ENCODE results near the gene KRT71. TPM values are rescaled to one million over a fixed set of nuclear protein-coding genes. Genes with fewer than 3 reads are reported as not detected.
"Not testable (repeated sequence)": the region's sequence is repeated elsewhere in the genome, so short reads cannot be mapped to it uniquely, and the experiment has no call there.

Gene KRT71
- total RNA-seq, 2 experiments from 2014 or later: not detected

DNA sequence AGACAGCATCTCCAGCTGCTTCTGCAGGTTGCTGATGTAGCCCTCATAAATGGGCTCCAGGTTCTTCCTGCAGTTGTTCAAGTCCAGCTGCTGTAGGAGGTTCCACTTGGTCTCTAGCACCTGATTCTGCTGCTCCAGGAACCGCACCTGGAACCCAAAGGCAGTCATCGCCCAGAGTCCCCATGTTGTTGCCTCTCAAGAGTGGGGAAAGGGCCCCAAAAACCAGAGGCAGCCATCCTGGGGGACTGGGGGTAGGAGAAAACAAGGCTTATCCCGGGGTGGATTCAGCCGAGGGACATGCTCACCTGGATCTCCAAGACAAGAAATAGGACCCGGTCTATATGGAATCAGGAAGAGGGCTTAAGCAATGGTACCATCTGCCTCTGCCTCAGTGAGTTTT, 46.0 kb upstream of the KRT71 start:
- no peaks in the 10 kb centered on the region for H3K36me3 ChIP-seq (ENCODE audit: insufficient read depth, low read length)
- H3K4me1 ChIP-seq (ENCODE audit: insufficient read depth, low read length, poor library complexity, severe bottlenecking): no peaks in the 10 kb centered on the region
- TF ChIP-seq EZH2phosphoT487 (IDR thresholded peaks at IDR 0.05; ENCODE audit: borderline replicate concordance, low read depth, low read length): no peak
- TF ChIP-seq, protein P1, sequence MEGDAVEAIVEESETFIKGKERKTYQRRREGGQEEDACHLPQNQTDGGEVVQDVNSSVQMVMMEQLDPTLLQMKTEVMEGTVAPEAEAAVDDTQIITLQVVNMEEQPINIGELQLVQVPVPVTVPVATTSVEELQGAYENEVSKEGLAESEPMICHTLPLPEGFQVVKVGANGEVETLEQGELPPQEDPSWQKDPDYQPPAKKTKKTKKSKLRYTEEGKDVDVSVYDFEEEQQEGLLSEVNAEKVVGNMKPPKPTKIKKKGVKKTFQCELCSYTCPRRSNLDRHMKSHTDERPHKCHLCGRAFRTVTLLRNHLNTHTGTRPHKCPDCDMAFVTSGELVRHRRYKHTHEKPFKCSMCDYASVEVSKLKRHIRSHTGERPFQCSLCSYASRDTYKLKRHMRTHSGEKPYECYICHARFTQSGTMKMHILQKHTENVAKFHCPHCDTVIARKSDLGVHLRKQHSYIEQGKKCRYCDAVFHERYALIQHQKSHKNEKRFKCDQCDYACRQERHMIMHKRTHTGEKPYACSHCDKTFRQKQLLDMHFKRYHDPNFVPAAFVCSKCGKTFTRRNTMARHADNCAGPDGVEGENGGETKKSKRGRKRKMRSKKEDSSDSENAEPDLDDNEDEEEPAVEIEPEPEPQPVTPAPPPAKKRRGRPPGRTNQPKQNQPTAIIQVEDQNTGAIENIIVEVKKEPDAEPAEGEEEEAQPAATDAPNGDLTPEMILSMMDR (conservative IDR thresholded peaks at IDR 0.05; ENCODE audit: low read length): no peak
- H3K9me2 ChIP-seq (ENCODE audit: insufficient read depth, low read length): no peaks in the 10 kb centered on the region
- CTCF ChIA-PET (ENCODE audit: unreplicated experiment): no interaction called here
- no peak overlapping the region for H3K27ac ChIP-seq (ENCODE audit: low read depth, low read length, poor library complexity, severe bottlenecking)
- no peaks in the 10 kb centered on the region for H3K9me3 ChIP-seq (ENCODE audit: low read length)
- POLR2A ChIA-PET: no interaction called here
- no peak overlapping the region for H3K4me3 ChIP-seq (ENCODE audit: low read depth, low read length, poor library complexity, severe bottlenecking)
- no peaks in the 10 kb centered on the region for H4K20me1 ChIP-seq (ENCODE audit: insufficient read depth, low read length)
- intact Hi-C loops (cut with micrococcal nuclease; ENCODE audit: unreplicated experiment): no loop called here
- no peak overlapping the region for H2AFZ ChIP-seq (ENCODE audit: low read length)
- no peaks in the 10 kb centered on the region for H3K79me2 ChIP-seq (ENCODE audit: insufficient read depth, low read depth, low read length)
- BruUV-seq (replicated peaks): no TSS peak
- no peak overlapping the region for H3K4me2 ChIP-seq (ENCODE audit: low read length)
- DNase-seq (ENCODE audit: low spot score): no peak

DNA sequence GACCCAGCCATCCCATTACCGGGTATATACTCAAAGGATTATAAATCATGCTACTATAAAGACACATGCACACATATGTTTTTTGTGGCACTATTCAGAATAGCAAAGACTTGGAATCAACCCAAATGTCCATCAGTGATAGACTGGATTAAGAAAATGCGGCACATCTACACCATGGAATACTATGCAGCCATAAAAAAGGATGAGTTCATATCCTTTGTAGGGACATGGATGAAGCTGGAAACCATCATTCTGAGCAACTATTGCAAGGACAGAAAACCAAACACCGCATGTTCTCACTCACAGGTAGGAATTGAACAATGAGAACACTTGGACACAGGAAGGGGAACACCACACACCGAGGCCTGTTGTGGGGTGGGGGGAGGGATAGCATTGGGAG, 41.3 kb upstream of the KRT71 start:
- CTCF ChIA-PET (ENCODE audit: unreplicated experiment); H3K9me3 ChIP-seq (ENCODE audit: low read length); H3K79me2 ChIP-seq (ENCODE audit: insufficient read depth, low read depth, low read length); H3K4me2 ChIP-seq (ENCODE audit: low read length); H3K9me2 ChIP-seq (ENCODE audit: insufficient read depth, low read length); BruUV-seq (replicated peaks); intact Hi-C loops (cut with micrococcal nuclease; ENCODE audit: unreplicated experiment); H3K4me3 ChIP-seq (ENCODE audit: low read depth, low read length, poor library complexity, severe bottlenecking); DNase-seq (ENCODE audit: low spot score); H4K20me1 ChIP-seq (ENCODE audit: insufficient read depth, low read length); H2AFZ ChIP-seq (ENCODE audit: low read length); POLR2A ChIA-PET; H3K27ac ChIP-seq (ENCODE audit: low read depth, low read length, poor library complexity, severe bottlenecking); H3K4me1 ChIP-seq (ENCODE audit: insufficient read depth, low read length, poor library complexity, severe bottlenecking); H3K36me3 ChIP-seq (ENCODE audit: insufficient read depth, low read length): not testable (repeated sequence)

DNA sequence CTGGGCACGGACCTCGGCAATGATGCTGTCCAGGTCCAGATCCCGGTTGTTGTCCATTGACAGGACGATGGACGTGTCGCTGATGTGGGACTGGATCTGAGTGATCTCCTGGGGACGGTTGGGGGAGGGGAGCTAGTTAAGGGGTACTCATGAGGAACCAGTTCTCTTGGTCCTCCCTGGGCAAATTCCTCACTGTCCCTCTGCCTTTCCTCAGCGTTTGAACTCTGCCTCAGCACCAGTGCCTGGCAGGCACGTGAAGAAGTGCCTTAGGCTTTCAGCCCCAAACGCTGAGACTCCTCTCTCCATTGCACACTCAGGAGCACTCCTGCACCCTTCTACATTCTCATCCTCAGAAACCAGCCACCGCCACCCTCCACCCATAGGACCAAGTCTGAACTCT, 38.6 kb upstream of the KRT71 start:
- no TSS peak for BruUV-seq (replicated peaks)
- Histone ChIP-seq H3K9me2 (ENCODE audit: insufficient read depth, low read length) (no peaks in the 10 kb centered on the region), H3K79me2 (ENCODE audit: insufficient read depth, low read depth, low read length) (no peaks in the 10 kb centered on the region), H3K27ac (ENCODE audit: low read depth, low read length, poor library complexity, severe bottlenecking) (no peak overlapping the region), H4K20me1 (ENCODE audit: insufficient read depth, low read length) (no peaks in the 10 kb centered on the region), H3K36me3 (ENCODE audit: insufficient read depth, low read length) (no peaks in the 10 kb centered on the region), H2AFZ (ENCODE audit: low read length) (no peak overlapping the region), H3K9me3 (ENCODE audit: low read length) (no peaks in the 10 kb centered on the region), H3K4me3 (ENCODE audit: low read depth, low read length, poor library complexity, severe bottlenecking) (no peak overlapping the region), H3K4me2 (ENCODE audit: low read length) (no peak overlapping the region), H3K4me1 (ENCODE audit: insufficient read depth, low read length, poor library complexity, severe bottlenecking) (no peaks in the 10 kb centered on the region)
- no peak for DNase-seq (ENCODE audit: low spot score)
- ChIA-PET POLR2A (no interaction called here), CTCF (ENCODE audit: unreplicated experiment) (no interaction called here)
- TF ChIP-seq, protein P1 (conservative IDR thresholded peaks at IDR 0.05; ENCODE audit: low read length): no peak
- TF ChIP-seq EZH2phosphoT487 (IDR thresholded peaks at IDR 0.05; ENCODE audit: borderline replicate concordance, low read depth, low read length): no peak
- intact Hi-C loops (cut with micrococcal nuclease; ENCODE audit: unreplicated experiment): no loop called here
